Thyroid gland (tissue), 4 donors: ENCODE measurements around the gene CKAP4. TPM values are rescaled to one million over a fixed set of nuclear protein-coding genes. Genes with fewer than 3 reads are reported as not detected.

ENCODE experiments used
- DNase-seq, 2 donors: peaks; one replicate each; pipeline ENCODE4 v3.0.0-alpha.2; 2019
- H3K27ac ChIP-seq, 3 donors: fragments of 200-600 bp; sonication (generic); 1 replicate in 2 of 3; 2 replicates in 1 of 3; pipeline ENCODE4 v1.5.1; 2016 to 2019; ENCODE audit warnings: mild to moderate bottlenecking in 1 of 3, moderate library complexity in 1 of 3
- H3K27me3 ChIP-seq: fragments of 200-600 bp; sonication (generic); one replicate; pipeline ENCODE4 v1.5.1; 2019
- H3K36me3 ChIP-seq, 2 donors: fragments of 200-600 bp; sonication (generic); one replicate each; pipeline ENCODE4 v1.5.1; 2016 to 2019
- H3K4me1 ChIP-seq, 2 donors: fragments of 200-600 bp; sonication (generic); one replicate each; pipeline ENCODE4 v1.5.1; 2017 to 2019
- H3K4me3 ChIP-seq, 3 donors: fragments of 200-600 bp; sonication (generic); replicated peaks in 1 of 3; 1 replicate in 2 of 3; 2 replicates in 1 of 3; pipeline ENCODE4 v1.5.1; 2016; ENCODE audit warnings: mild to moderate bottlenecking in 1 of 3
- H3K9me3 ChIP-seq: fragments of 200-600 bp; sonication (generic); one replicate; pipeline ENCODE4 v1.5.1; 2017
- CTCF ChIP-seq, 6 experiments: fragments of 200-600 bp in 3 of 6; fragments of 450-650 bp in 3 of 6; sonication (generic) in 3 of 6; IDR thresholded peaks; one replicate each; pipeline ENCODE4 v1.5.1; 2016 to 2019; ENCODE audit warnings: antibody characterized with exemption in 6 of 6, mild to moderate bottlenecking in 2 of 6, inconsistent platforms in 1 of 6, moderate library complexity in 1 of 6
- POLR2A ChIP-seq, 2 donors: fragments of 450-650 bp; IDR thresholded peaks; one replicate each; pipeline ENCODE4 v1.6.1; 2017; ENCODE audit warnings: antibody characterized with exemption in 2 of 2, mild to moderate bottlenecking in 2 of 2, moderate library complexity in 1 of 2
- WGBS, 2 donors: methylation state at CpG; one replicate each; pipeline ENCODE4 v1.1.5; 2017; 5-methylcytosine and 5-hydroxymethylcytosine counted together
- intact Hi-C: fragments of 100-400 bp; cut with DNase I; formaldehyde crosslinking; loops from one replicate; pipeline ENCODE4 v1.15.1; 2023
- total RNA-seq, 4 donors: library from RNA; depleted of rRNA; stranded (reverse); fragments of >200 nt; gene quantifications; one replicate each; pipeline ENCODE4 v1.2.3, GENCODE V29; 2016

CKAP4 gene
- total RNA-seq, 4 donors from 2014 or later = 40.7 to 55.5 (median 48.9) TPM

GRCh38 chr12:106291342-106291741, 43.5 kb upstream of the CKAP4 start:
- intact Hi-C loops = no loop called here
- no peak for TF ChIP-seq CTCF (IDR thresholded peaks at IDR 0.05)
- no peak for TF ChIP-seq POLR2A (IDR thresholded peaks at IDR 0.05)
- 74 to 83% methylated on average over 5 of the region's 5 CpGs for WGBS, 2 donors
- Histone ChIP-seq H3K4me3 (no peak overlapping the region), H3K9me3 (no peaks in the 10 kb centered on the region), H3K4me1 (peaks cover 4 to 13% of the 10 kb centered on the region in 2 donors), H3K27ac (no peak overlapping the region), H3K36me3 (no peaks in the 10 kb centered on the region), H3K27me3 (no peaks in the 10 kb centered on the region)
- DNase-seq = no peak

GRCh38 chr12:106290666-106291065, 42.8 kb upstream of the CKAP4 start:
- no peak for DNase-seq
- Histone ChIP-seq H3K4me1 (peaks cover 0 to 10% of the 10 kb centered on the region in 2 donors), H3K27me3 (no peaks in the 10 kb centered on the region), H3K36me3 (no peaks in the 10 kb centered on the region), H3K4me3 (no peak overlapping the region), H3K9me3 (no peaks in the 10 kb centered on the region), H3K27ac (no peak overlapping the region)
- 87 to 88% methylated on average over 2 of the region's 2 CpGs for WGBS, 2 donors
- intact Hi-C loops = no loop called here
- TF ChIP-seq CTCF (IDR thresholded peaks at IDR 0.05) (no peak), POLR2A (IDR thresholded peaks at IDR 0.05) (no peak)

- no peak overlapping the region for H3K27ac ChIP-seq
- H3K36me3 ChIP-seq = no peaks in the 10 kb centered on the region
- H3K9me3 ChIP-seq = no peaks in the 10 kb centered on the region
- TF ChIP-seq POLR2A (IDR thresholded peaks at IDR 0.05) = no peak
- no peak for TF ChIP-seq CTCF (IDR thresholded peaks at IDR 0.05)
- peaks cover 0 to 10% of the 10 kb centered on the region in 2 donors for H3K4me1 ChIP-seq
- no peaks in the 10 kb centered on the region for H3K27me3 ChIP-seq
- no peak for DNase-seq
- intact Hi-C loops = no loop called here
- H3K4me3 ChIP-seq = no peak overlapping the region
- 92 to 95% methylated on average over 1 of the region's 1 CpG for WGBS, 2 donors
These were observed 41.4 kb upstream of the CKAP4 start for GRCh38 chr12:106289196-106289681.

GRCh38 chr12:106288494-106289195, 40.8 kb upstream of the CKAP4 start:
- TF ChIP-seq CTCF (IDR thresholded peaks at IDR 0.05) = no peak
- no peak for TF ChIP-seq POLR2A (IDR thresholded peaks at IDR 0.05)
- no peak overlapping the region for H3K4me3 ChIP-seq
- H3K36me3 ChIP-seq = no peaks in the 10 kb centered on the region
- 74 to 85% methylated on average over 9 of the region's 9 CpGs for WGBS, 2 donors
- intact Hi-C loops = no loop called here
- no peaks in the 10 kb centered on the region for H3K9me3 ChIP-seq
- H3K4me1 ChIP-seq = peaks cover 0 to 10% of the 10 kb centered on the region in 2 donors
- no peak overlapping the region for H3K27ac ChIP-seq
- H3K27me3 ChIP-seq = no peaks in the 10 kb centered on the region
- no peak for DNase-seq

- WGBS, 2 donors = 90 to 96% methylated on average over 1 of the region's 1 CpG
- no peaks in the 10 kb centered on the region for H3K27me3 ChIP-seq
- intact Hi-C loops = no loop called here
- peaks cover 0 to 9% of the 10 kb centered on the region in 2 donors for H3K4me1 ChIP-seq
- no peak overlapping the region for H3K4me3 ChIP-seq
- H3K36me3 ChIP-seq = no peaks in the 10 kb centered on the region
- no peak for DNase-seq
- H3K27ac ChIP-seq = no peak overlapping the region
- no peaks in the 10 kb centered on the region for H3K9me3 ChIP-seq
- TF ChIP-seq POLR2A (IDR thresholded peaks at IDR 0.05) (no peak), CTCF (IDR thresholded peaks at IDR 0.05) (no peak)
These were observed 40.3 kb upstream of the CKAP4 start for GRCh38 chr12:106288101-106288493.
